CD4-positive, alpha-beta T cell treated with Interleukin-2 at 100 ng/mL for 4 hours (primary cell): Measurements from ENCODE around the gene FGFR1OP2.
A peak's percentile ranks its signal among the peaks of the same experiment; 100 is the strongest.
"Not testable (repeated sequence)": the region's sequence is repeated elsewhere in the genome, so short reads cannot be mapped to it uniquely, and the experiment has no call there.

Experiments
- DNase-seq: peaks from one replicate; pipeline ENCODE4 v3.0.0-alpha.2; 2020; ENCODE audit warnings: low spot score

Gene FGFR1OP2

DNA sequence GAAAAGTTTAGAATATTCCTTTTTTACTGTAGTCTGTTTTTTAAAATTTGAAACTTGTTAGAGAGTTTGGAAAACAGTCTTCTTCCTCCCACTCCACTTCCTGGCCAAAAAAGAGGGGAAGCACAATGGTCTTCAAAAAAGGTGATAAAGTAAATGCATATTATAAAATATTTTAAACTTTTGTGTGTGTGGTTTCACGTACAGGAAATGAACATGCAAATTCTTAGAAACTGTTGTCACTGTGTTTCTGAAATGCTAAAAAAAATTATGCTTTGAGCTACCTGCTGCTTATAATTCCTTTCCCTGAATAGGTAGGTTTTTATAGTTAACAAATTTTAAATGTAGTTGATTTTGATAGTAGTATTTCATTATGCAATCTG is 2.9 kb downstream of the FGFR1OP2 start:
- DNase-seq = peak; percentile 65

GRCh38 chr12:26948309-26948708 is 10.0 kb downstream of the FGFR1OP2 start:
- no peak for DNase-seq

DNA sequence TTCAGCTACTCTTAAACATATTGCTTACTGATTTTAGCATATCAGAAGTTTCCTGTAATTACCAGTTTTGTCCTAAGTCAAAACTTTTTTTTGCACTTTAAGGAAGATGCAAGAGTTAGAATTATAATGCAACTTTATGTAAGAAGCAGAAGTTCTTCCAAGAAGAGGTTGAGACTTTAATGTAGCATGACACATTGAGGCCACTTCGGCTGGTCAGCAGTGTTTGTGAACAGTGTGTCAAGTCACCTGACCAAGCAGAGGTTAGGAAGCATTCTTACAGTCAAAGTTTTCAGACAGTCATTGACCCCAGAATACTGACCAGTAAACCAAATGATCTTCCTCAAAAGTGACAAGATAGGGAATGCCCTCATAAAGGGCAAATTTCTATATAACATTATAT is 15.2 kb downstream of the FGFR1OP2 start:
- no peak for DNase-seq

- no peak for DNase-seq
Measured at GRCh38 chr12:26954027-26954426, 15.8 kb downstream of the FGFR1OP2 start.

DNA sequence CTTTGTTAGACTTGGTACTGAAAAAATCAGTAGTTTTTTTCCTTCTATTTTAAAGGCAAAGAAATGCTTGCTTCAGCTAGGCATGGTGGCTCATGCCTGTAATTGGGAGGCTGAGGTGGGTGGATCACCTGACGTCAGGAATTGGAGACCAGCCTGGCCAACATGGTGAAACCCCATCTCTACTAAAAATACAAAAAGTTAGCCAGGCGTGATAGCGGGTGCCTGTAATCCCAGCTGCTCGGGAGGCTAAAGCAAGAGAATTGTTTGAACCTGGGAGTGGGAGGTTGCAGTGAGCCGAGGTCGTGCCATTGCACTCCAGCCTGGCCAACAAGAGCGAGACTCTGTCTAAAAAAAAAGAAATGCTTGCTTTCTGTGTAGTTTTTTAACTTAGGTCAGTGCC is 23.1 kb downstream of the FGFR1OP2 start:
- DNase-seq = not testable (repeated sequence)

- DNase-seq = no peak
Measured at GRCh38 chr12:26961803-26962202, 23.5 kb downstream of the FGFR1OP2 start.

- DNase-seq = no peak
Measured at GRCh38 chr12:26963413-26963812, 25.1 kb downstream of the FGFR1OP2 start.

- DNase-seq = no peak
Measured at GRCh38 chr12:26966842-26967241, 28.6 kb downstream of the FGFR1OP2 start.

DNA sequence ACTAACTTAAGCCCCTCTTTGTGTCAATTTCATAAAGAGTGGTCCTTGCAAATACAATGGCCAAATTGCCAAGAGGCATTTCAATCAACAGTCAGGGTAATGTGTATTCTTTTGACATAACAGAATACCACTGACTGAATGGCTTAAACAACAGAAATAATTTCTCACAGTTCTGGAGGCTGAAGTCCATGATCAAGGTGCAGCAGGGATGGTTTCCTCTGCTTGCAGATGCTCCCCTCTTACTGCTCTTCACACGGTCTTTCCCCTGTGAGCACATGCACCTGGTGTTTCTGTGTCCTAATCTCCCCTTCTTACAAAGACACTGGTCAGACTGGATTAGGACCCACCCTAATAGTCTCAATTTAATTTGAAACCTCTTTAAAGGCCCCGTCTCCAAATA is 31.9 kb downstream of the FGFR1OP2 start:
- DNase-seq = no peak

GRCh38 chr12:26971963-26972362 is 33.7 kb downstream of the FGFR1OP2 start:
- DNase-seq = peak; percentile 81

- DNase-seq = no peak
Measured at GRCh38 chr12:26976687-26977086, 38.4 kb downstream of the FGFR1OP2 start.

DNA sequence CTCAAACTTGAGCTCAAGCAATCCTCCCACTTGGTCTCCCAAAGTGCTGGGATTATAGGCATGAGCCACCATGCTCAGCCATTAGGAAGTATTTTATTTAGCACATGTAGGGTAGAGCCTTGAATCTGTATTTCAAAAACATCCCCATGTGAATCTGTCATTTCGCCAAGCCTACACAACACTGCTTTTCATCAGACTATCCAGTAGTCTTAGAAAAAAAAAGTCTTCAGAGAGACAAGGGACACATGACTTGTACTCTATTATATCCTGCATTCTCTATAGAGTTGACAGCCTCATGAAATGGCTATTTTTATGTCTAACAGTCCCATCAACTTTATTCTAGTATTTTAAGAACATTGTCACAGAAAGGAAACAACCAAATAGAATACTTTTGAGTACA is 40.5 kb downstream of the FGFR1OP2 start:
- DNase-seq = no peak

DNA sequence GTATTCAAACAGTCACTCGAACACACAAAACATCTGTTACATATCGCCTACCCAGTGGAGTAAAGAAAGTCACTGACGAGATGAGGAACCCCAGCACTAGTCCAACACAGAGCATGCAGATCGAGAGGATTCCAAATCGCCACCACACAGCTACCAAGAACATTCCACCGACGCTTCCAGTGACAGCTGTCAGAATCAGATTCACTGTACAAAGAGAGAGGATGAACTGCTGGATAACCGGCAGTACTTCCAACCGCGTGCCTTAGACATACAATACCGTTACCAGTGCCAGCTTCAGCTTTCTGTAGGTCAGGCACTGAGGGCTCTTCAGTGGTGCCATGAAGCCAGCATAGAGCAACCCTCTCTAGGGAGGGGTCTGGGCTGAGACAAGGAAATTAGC is 41.5 kb downstream of the FGFR1OP2 start:
- DNase-seq = no peak

- no peak for DNase-seq
Measured at GRCh38 chr12:26982866-26983265, 44.6 kb downstream of the FGFR1OP2 start.

DNA sequence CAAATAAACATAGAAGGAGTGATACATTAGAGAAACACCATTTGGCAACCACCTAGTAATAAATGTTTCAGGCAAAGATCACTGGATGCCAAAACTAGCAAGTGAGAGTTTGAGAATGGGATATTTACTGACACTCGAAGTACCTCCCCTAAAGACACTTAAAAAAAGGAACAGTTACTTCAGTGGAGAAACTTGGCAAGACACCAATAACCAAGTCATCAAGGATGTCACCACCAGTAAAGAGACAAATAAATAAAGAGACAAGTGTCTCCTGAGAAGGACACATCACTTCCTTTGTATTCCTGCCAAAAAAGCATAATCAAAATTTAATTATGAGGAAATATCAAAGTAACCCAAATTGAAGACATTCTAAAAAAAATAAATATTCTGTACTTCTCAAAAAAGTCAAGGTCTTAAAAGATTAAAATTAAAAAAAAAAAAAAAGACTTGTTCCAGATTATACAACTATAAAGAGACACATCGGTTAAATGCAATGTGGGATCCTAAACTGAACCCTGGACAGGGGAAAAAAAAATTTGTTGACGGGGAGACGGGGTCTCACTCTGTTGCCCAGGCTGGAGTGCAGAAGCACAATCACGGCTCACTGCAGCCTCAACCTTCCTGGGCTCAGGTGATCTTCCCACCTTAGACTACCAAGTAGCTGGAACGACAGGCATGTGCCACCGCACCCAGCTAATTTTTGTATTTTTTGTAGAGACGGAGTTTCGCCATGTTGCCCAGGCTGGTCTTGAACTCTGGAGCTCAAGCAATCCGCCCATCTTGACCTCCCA is 49.6 kb downstream of the FGFR1OP2 start:
- no peak for DNase-seq

GRCh38 chr12:26988703-26989102 is 50.4 kb downstream of the FGFR1OP2 start:
- no peak for DNase-seq

GRCh38 chr12:26989873-26990272 is 51.6 kb downstream of the FGFR1OP2 start:
- DNase-seq = no peak

DNA sequence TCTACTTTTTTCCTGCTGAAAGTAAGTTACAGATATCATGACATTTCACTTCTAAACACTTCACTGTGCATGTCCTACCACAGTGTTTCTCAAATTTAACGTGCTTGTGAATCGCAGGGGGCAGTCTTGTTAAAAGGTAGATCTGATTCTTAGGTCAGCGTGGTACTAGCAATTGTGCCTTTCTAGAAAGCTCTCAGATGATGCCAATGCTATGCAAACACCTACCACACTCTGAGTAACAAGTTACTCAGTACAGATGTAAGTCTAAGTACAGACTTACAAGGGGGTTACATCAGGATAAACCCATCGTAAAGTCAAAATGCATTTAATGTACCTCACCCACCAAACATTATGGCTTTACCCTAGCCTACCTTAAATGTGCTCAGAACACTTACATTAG is 53.6 kb downstream of the FGFR1OP2 start:
- no peak for DNase-seq

GRCh38 chr12:26994109-26994508 is 55.8 kb downstream of the FGFR1OP2 start:
- DNase-seq = no peak

DNA sequence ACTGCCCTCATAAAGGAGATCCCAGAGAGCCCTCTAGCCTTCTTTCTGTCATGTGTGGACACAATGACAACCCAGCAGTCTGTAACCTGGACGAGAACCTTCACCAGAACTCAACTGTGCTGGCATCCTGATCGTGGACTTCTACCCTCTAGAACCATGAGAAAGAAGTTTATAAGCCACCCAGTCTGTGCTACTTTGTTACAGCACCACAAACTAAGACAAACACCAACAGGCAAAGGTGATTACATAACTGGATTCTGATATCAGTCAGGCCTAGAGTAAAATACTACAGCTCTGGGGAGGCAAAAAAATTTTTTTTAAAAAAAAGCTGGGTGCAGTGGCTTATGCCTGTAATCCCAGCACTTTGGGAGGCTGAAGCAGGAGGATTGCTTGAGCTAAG is 57.4 kb downstream of the FGFR1OP2 start:
- DNase-seq = no peak

DNA sequence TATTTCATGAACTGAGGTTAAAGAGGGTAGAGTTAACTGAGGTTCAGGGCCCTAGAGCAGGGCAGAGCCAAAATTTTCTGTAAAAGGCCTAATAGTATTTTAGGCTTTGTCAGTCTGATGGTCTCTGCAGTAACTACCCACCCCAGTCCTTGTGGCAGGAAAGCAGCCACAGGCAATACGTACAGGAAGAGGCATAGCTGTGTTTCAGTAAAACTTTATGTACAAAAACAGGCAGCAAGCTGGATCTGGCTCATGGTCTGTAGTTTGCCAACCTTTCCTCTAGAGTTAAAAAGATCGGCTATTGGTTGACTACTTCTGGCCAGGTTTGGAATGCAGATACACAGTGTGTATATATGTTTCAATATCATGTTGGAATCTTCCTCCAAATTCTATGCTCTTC is 58.7 kb downstream of the FGFR1OP2 start:
- DNase-seq = no peak

DNA sequence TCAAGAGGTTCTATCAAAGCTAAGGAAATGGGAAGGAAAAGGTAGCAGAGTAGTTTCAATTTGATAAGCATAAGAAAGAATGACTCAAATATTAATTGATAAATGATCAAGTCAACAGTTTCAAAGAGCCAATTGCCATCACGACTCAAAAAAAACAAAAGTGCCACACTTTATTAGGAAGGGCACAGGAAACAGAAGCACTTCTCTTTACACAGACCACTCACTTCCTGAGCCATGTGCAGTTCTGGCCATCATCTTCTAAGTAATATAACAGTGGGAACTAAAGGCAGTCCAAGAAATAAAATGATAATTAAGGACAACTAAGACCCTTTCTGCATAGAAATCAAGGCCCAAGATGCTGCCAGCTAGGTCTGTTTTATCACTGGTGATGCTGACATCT is 62.7 kb downstream of the FGFR1OP2 start:
- no peak for DNase-seq

- no peak for DNase-seq
Measured at GRCh38 chr12:27001663-27002062, 63.4 kb downstream of the FGFR1OP2 start.

- DNase-seq = no peak
Measured at GRCh38 chr12:27002141-27002540, 63.9 kb downstream of the FGFR1OP2 start.
